HEK293T (cell line): ENCODE results near the gene BBS10.

Experiments
- BHLHE40 ChIP-seq: fragments of 450-650 bp; IDR thresholded peaks from 2 replicates; pipeline ENCODE4 v1.6.1; 2016; ENCODE audit warnings: mild to moderate bottlenecking, moderate library complexity, borderline replicate concordance
- CTBP1 ChIP-seq: fragments of 450-650 bp; IDR thresholded peaks from 2 replicates; pipeline ENCODE4 v1.6.1; 2016; ENCODE audit warnings: borderline replicate concordance
- FOXA1 ChIP-seq: fragments of 450-650 bp; IDR thresholded peaks from 2 replicates; pipeline ENCODE4 v1.6.1; 2016; ENCODE audit warnings: mild to moderate bottlenecking
- FOXK2 ChIP-seq: fragments of 450-650 bp; IDR thresholded peaks from 2 replicates; pipeline ENCODE4 v1.6.1; 2016; ENCODE audit warnings: mild to moderate bottlenecking
- FOXM1 ChIP-seq: fragments of 450-650 bp; IDR thresholded peaks from 2 replicates; pipeline ENCODE4 v1.6.1; 2017; ENCODE audit warnings: mild to moderate bottlenecking, borderline replicate concordance
- HDGF ChIP-seq: fragments of 450-650 bp; IDR thresholded peaks from 2 replicates; pipeline ENCODE4 v1.6.1; 2017; ENCODE audit warnings: antibody characterized with exemption, borderline replicate concordance
- LEF1 ChIP-seq: fragments of 450-650 bp; IDR thresholded peaks from 2 replicates; pipeline ENCODE4 v1.6.1; 2017; ENCODE audit warnings: mild to moderate bottlenecking, borderline replicate concordance
- NFRKB ChIP-seq: fragments of 450-650 bp; IDR thresholded peaks from 2 replicates; pipeline ENCODE4 v1.6.1; 2016; ENCODE audit warnings: mild to moderate bottlenecking, moderate library complexity
- SP1 ChIP-seq: fragments of 450-650 bp; IDR thresholded peaks from 2 replicates; pipeline ENCODE4 v1.6.1; 2017
- SUZ12 ChIP-seq: fragments of 450-650 bp; IDR thresholded peaks from 2 replicates; pipeline ENCODE4 v1.6.1; 2016; ENCODE audit warnings: mild to moderate bottlenecking

- no peak for TF ChIP-seq SP1
- TF ChIP-seq FOXA1 = no peak
- TF ChIP-seq FOXM1 = no peak
- TF ChIP-seq SUZ12 = no peak
- no peak for TF ChIP-seq FOXK2
- TF ChIP-seq CTBP1 = no peak
- no peak for TF ChIP-seq BHLHE40
- TF ChIP-seq LEF1 = no peak
- TF ChIP-seq NFRKB = no peak
- TF ChIP-seq HDGF = no peak
Measured at GRCh38 chr12:76329159-76329558, 19.1 kb downstream of the BBS10 start.
